GM12872 (cell line): ENCODE data around the gene UBN2.

Experiments
- CTCF ChIP-seq: IDR thresholded peaks from 3 replicates; pipeline ENCODE4 v1.5.1; 2011; ENCODE audit warnings: low read depth, mild to moderate bottlenecking, low read length, moderate library complexity; ENCODE audit not compliant: insufficient read depth

UBN2 gene

GRCh38 chr7:139345042-139345441 is 114.0 kb downstream of the UBN2 start:
- no peak for TF ChIP-seq CTCF

GRCh38 chr7:139351027-139351426 is 120.0 kb downstream of the UBN2 start:
- TF ChIP-seq CTCF = no peak

GRCh38 chr7:139354729-139355128 is 123.7 kb downstream of the UBN2 start:
- no peak for TF ChIP-seq CTCF

GRCh38 chr7:139355320-139355719 is 124.3 kb downstream of the UBN2 start:
- TF ChIP-seq CTCF = no peak
